Endothelial cell of umbilical vein (primary cell): ENCODE data around the gene PDE3A. TPM values are rescaled to one million over a fixed set of nuclear protein-coding genes. Genes with fewer than 3 reads are reported as not detected.

Source experiments
- BruUV-seq: library from RNA; stranded (reverse); fragments of 400-500 nt; replicated peaks from 2 replicates; lab custom pipeline; 2021; lab: Mats Ljungman, UMichigan
- CTCF ChIA-PET: fragments of 300-600, 350-600 bp; sonication (Branson Sonifier 250); formaldehyde crosslinking; loops from one replicate; lab custom pipeline; 2021; ENCODE audit warnings: antibody characterized with exemption, inconsistent platforms; lab: Charles Lee
- POLR2A ChIA-PET: fragments of 300-600, 350-600 bp; sonication (Branson Sonifier 250); formaldehyde crosslinking; loops from one replicate; lab custom pipeline; 2021; ENCODE audit warnings: antibody characterized with exemption, inconsistent platforms; lab: Charles Lee
- DNase-seq: peaks from one replicate; pipeline ENCODE4 v3.0.0-alpha.2; 2011; ENCODE audit warnings: low read depth, low spot score
- FAIRE-seq: peaks from 2 replicates; lab custom pipeline; 2011; peaks lifted over from hg19 to GRCh38; lab: Jason Lieb, UNC
- H2AFZ ChIP-seq: 2 replicates; pipeline ENCODE4 v1.6.0; 2012; ENCODE audit warnings: low read depth, low read length, control low read depth, inconsistent platforms
- H3K27ac ChIP-seq: 2 replicates; pipeline ENCODE4 v1.5.1; 2011; ENCODE audit warnings: low read depth, mild to moderate bottlenecking, control low read depth, low read length, moderate library complexity; ENCODE audit not compliant: insufficient read depth
- H3K27me3 ChIP-seq, 2 experiments: 2 replicates each; pipeline versions ENCODE4 v1.6.0 to v1.6.1; 2011; ENCODE audit warnings: low read length in 2 of 2, mixed read lengths in 1 of 2; ENCODE audit not compliant: control insufficient read depth in 2 of 2, insufficient read depth in 2 of 2
- H3K36me3 ChIP-seq, 2 experiments: 2 replicates in 1 of 2; 3 replicates in 1 of 2; pipeline ENCODE4 v1.5.1; 2011; ENCODE audit warnings: low read length in 2 of 2, mild to moderate bottlenecking in 1 of 2, moderate library complexity in 1 of 2; ENCODE audit not compliant: control insufficient read depth in 2 of 2, insufficient read depth in 2 of 2; ENCODE audit errors: extremely low read depth in 1 of 2
- H3K4me1 ChIP-seq: 3 replicates; pipeline ENCODE4 v1.5.1; 2011; ENCODE audit warnings: mild to moderate bottlenecking, low read length; ENCODE audit not compliant: control insufficient read depth, insufficient read depth; ENCODE audit errors: extremely low read depth
- H3K4me2 ChIP-seq: 2 replicates; pipeline ENCODE4 v1.6.1; 2011; ENCODE audit warnings: low read length, control low read depth, mixed read lengths; ENCODE audit not compliant: insufficient read depth
- H3K4me3 ChIP-seq, 3 experiments: fragments of 200-600 bp in 1 of 3; sonication (generic), shearing (Covaris generic) in 1 of 3; replicated peaks in 1 of 3; 2 replicates each; pipeline ENCODE4 v1.5.1; 2011 to 2016; ENCODE audit warnings: control low read depth in 3 of 3, low read length in 3 of 3, mild to moderate bottlenecking in 2 of 3, inconsistent platforms in 1 of 3, low read depth in 1 of 3, moderate library complexity in 1 of 3; ENCODE audit not compliant: insufficient read depth in 1 of 3
- H3K79me2 ChIP-seq: 2 replicates; pipeline ENCODE4 v1.6.0; 2012; ENCODE audit warnings: low read length, inconsistent platforms; ENCODE audit not compliant: control insufficient read depth, insufficient read depth
- H3K9ac ChIP-seq: replicated peaks from 2 replicates; pipeline ENCODE3; 2011; ENCODE audit warnings: low read length, control low read depth; ENCODE audit not compliant: insufficient read depth; ENCODE audit errors: extremely low read depth
- H3K9me1 ChIP-seq: replicated peaks from 3 replicates; pipeline ENCODE4 v1.6.0; 2011; ENCODE audit warnings: mild to moderate bottlenecking, low read length; ENCODE audit not compliant: control insufficient read depth, insufficient read depth; ENCODE audit errors: extremely low read depth
- H3K9me3 ChIP-seq: replicated peaks from 2 replicates; pipeline ENCODE4 v1.5.1; 2012; ENCODE audit warnings: low read length, inconsistent platforms; ENCODE audit not compliant: control insufficient read depth, insufficient read depth
- H4K20me1 ChIP-seq: replicated peaks from 2 replicates; pipeline ENCODE3; 2011; ENCODE audit warnings: mild to moderate bottlenecking, low read length; ENCODE audit not compliant: control insufficient read depth, insufficient read depth; ENCODE audit errors: extremely low read depth
- EZH2 ChIP-seq: IDR thresholded peaks from 2 replicates; pipeline ENCODE4 v1.6.1; 2012; ENCODE audit warnings: borderline replicate concordance, low read depth, mild to moderate bottlenecking, moderate library complexity, low read length, inconsistent platforms; ENCODE audit not compliant: severe bottlenecking
- FOS ChIP-seq: IDR thresholded peaks from 2 replicates; pipeline ENCODE4 v1.6.1; 2011; ENCODE audit warnings: mild to moderate bottlenecking, low read length, moderate library complexity, borderline replicate concordance; ENCODE audit not compliant: insufficient read depth
- GATA2 ChIP-seq: IDR thresholded peaks from 2 replicates; pipeline ENCODE4 v1.7.0; 2011; ENCODE audit warnings: low read depth, mild to moderate bottlenecking, moderate library complexity, mixed read lengths, low read length; ENCODE audit not compliant: insufficient read length, insufficient read depth
- JUN ChIP-seq: IDR thresholded peaks from 2 replicates; pipeline ENCODE4 v1.6.1; 2011; ENCODE audit warnings: borderline replicate concordance, low read depth; ENCODE audit not compliant: insufficient read length, insufficient read depth
- MYC ChIP-seq: IDR thresholded peaks from one replicate; pipeline ENCODE4 v1.6.1; 2011; ENCODE audit warnings: mild to moderate bottlenecking, low read depth, low read length
- POLR2A ChIP-seq: IDR thresholded peaks from 2 replicates; pipeline ENCODE4 v1.6.1; 2012; ENCODE audit warnings: low read depth, mild to moderate bottlenecking, control low read depth, low read length
- POLR2AphosphoS5 ChIP-seq: IDR thresholded peaks from 2 replicates; pipeline ENCODE4 v1.6.1; 2012; ENCODE audit warnings: low read depth, mild to moderate bottlenecking, control low read depth, low read length, moderate library complexity; ENCODE audit not compliant: insufficient read depth
- dilution Hi-C: fragments of 300-500 bp; cut with MboI; formaldehyde crosslinking; loops from one replicate; pipeline ENCODE4 v1.15.0; 2019; ENCODE audit warnings: low sequenced_read_pairs; ENCODE audit not compliant: extremely low pct_ligation_motif_present
- intact Hi-C: fragments of 100-400 bp; cut with micrococcal nuclease; formaldehyde crosslinking; loops from one replicate; pipeline ENCODE4 v1.10.0; 2022
- polyA plus RNA-seq, 4 experiments: library from polyadenylated mRNA; depleted of rRNA in 3 of 4; stranded (reverse) in 3 of 4; unstranded in 1 of 4; fragments of >200 nt; gene quantifications; 2 replicates each; pipeline versions ENCODE4 v1.2.1 to v1.2.3, GENCODE V29; 2011 to 2012; ENCODE audit warnings: missing spikeins in 1 of 4
- total RNA-seq: library from RNA; stranded (reverse); gene quantifications from 2 replicates; pipeline ENCODE4 v1.2.3, GENCODE V29; 2021
- TF ChIP-seq, protein P1 (sequence below): IDR thresholded peaks from 2 replicates; pipeline ENCODE4 v1.6.1; 2011; ENCODE audit not compliant: insufficient read depth, insufficient read length
- TF ChIP-seq, protein P2 (sequence below), 2 donors: IDR thresholded peaks; 1 replicate in 1 of 2; 2 replicates in 1 of 2; pipeline ENCODE4 v1.5.1; 2011; ENCODE audit warnings: low read length in 2 of 2, mild to moderate bottlenecking in 2 of 2, moderate library complexity in 2 of 2, control low read depth in 1 of 2, inconsistent platforms in 1 of 2, low read depth in 1 of 2; ENCODE audit not compliant: insufficient read depth in 1 of 2; ENCODE audit errors: extremely low read depth in 1 of 2

Gene PDE3A
- total and polyA plus RNA-seq, 2 donors (not counting 3 experiments of a cell fraction or from before 2014, with no cell fraction given): 14.0 to 27.4 TPM

DNA sequence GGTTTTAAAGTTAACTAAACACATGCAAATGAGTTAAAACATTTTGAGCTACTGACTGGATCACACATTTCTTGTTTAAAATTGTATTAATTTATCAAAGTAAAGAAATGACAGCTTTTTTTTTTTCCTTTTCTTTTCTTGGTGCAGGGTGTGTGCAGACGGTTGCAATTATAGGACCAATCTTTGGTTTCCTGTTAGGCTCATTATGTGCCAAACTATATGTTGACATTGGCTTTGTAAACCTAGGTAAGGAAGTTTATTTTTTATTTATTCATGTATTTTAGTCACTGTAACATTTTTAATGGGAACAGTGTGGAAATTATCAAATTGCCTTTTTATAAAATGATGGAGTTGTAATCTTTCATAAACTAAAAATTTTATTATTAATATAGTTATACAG, 348.6 kb downstream of the PDE3A start:
- intact Hi-C loops (no loop called here), dilution Hi-C loops (no loop called here)
- Histone ChIP-seq H4K20me1 (no peaks in the 10 kb centered on the region), H3K9ac (no peak overlapping the region), H2AFZ (no peak overlapping the region), H3K4me3 (no peak overlapping the region), H3K4me2 (no peak overlapping the region), H3K79me2 (no peaks in the 10 kb centered on the region), H3K27me3 (no peaks in the 10 kb centered on the region), H3K4me1 (no peaks in the 10 kb centered on the region), H3K36me3 (no peaks in the 10 kb centered on the region), H3K9me1 (no peaks in the 10 kb centered on the region), H3K9me3 (no peaks in the 10 kb centered on the region), H3K27ac (no peak overlapping the region)
- no peak for TF ChIP-seq POLR2A
- no peak for TF ChIP-seq EZH2
- TF ChIP-seq FOS: no peak
- TF ChIP-seq MYC: no peak
- no peak for TF ChIP-seq JUN
- TF ChIP-seq, protein P1, sequence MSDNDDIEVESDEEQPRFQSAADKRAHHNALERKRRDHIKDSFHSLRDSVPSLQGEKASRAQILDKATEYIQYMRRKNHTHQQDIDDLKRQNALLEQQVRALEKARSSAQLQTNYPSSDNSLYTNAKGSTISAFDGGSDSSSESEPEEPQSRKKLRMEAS: no peak
- TF ChIP-seq POLR2AphosphoS5: no peak
- TF ChIP-seq, protein P2, sequence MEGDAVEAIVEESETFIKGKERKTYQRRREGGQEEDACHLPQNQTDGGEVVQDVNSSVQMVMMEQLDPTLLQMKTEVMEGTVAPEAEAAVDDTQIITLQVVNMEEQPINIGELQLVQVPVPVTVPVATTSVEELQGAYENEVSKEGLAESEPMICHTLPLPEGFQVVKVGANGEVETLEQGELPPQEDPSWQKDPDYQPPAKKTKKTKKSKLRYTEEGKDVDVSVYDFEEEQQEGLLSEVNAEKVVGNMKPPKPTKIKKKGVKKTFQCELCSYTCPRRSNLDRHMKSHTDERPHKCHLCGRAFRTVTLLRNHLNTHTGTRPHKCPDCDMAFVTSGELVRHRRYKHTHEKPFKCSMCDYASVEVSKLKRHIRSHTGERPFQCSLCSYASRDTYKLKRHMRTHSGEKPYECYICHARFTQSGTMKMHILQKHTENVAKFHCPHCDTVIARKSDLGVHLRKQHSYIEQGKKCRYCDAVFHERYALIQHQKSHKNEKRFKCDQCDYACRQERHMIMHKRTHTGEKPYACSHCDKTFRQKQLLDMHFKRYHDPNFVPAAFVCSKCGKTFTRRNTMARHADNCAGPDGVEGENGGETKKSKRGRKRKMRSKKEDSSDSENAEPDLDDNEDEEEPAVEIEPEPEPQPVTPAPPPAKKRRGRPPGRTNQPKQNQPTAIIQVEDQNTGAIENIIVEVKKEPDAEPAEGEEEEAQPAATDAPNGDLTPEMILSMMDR (IDR thresholded peaks at IDR 0.05; ENCODE audit: extremely low read depth in 1 of 2, insufficient read depth in 1 of 2, low read depth in 1 of 2, low read length in 2 of 2): no peak
- no peak for TF ChIP-seq GATA2
- no TSS peak for BruUV-seq
- ChIA-PET POLR2A (no interaction called here), CTCF (interaction anchor here (1.2 to 3.6 kb wide), 2 partner anchors 12 to 19 kb away, joined by 3 to 27 read pairs; no protein-coding TSS in a partner anchor)
- FAIRE-seq (no peak), DNase-seq (no peak)
